ENCODE results near the gene OPRD1.
"Not testable (repeated sequence)": the region's sequence is repeated elsewhere in the genome, so short reads cannot be mapped to it uniquely, and the experiment has no call there.

Gene OPRD1

DNA sequence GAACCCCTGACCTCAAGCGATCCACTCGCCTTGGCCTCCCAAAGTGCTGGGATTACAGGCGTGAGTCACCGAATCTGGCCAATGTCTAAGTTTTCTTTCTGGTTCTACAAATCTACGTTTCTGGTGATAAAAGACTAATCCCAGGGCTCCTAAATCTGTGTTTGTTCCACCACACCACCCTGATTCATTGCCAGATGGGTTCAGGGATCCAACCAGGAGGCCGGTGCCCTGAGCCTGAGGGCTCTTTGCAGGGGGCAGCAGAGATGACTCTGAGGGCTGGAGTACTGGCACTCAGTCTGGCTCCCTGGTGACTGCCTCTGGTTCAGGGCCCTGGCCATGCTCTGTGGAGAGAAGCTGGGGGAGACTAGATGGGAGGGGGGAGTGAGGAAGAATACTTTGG lies 10.5 kb upstream of the OPRD1 start:
- no peak for DNase-seq (ENCODE audit: low read depth)

DNA sequence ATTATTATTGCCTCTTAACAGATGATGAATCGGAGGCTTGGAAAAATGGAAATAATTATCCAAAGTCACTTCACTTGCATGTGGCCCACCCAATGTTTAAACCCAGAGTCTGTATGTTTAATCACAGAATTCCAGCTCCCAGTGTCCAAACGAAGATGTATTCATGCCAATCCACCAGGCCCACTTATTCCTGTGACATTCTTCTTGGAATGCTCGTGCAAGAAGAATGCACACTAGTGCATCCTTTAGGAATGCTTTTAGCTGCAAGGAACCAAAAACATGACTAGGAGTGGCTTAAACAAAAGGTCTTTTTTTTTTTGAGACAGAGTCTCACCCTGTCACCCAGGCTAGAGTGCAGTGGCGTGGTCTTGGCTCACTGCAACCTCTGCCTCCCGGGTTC lies 8.9 kb upstream of the OPRD1 start:
- DNase-seq (ENCODE audit: low read depth) = no peak

DNA sequence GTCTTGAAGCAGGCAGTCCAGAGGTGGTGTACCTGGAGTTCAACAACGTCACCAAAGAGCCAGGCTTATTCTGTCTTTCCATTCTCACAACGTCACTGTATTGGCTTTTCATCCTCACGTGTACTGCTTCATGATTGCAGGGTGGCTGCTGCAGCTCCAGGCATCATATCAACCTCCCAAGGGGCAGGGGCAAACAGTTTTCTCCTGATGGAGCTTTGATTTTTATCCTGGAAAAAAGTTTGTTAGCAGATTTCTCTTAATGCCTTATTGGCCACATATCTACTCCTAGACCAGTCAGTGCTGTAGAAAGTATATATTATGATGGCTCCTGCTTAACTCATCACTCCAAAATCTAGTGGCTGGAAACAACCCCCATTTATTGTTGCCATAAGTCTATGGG lies 8.3 kb upstream of the OPRD1 start:
- no peak for DNase-seq (ENCODE audit: low read depth)

DNA sequence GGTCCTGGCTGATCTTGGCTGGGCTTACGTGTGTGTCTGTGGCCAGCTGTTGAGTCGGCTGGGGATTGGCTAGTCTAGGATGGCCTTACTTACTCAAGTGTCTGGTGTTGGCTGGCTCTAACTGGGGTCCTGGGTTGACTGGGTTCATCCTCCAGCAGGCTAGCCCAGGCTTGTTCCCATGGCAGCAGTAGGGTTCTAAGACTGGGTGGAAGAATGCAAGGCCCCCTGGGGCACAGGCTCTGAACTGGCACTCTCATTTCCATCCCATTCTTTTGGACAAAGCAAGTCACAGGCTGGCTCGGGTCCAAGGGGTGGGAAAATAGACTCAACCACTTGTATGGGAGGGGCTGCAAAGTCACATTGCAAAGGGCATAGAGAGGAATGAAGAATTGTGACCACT lies 7.9 kb upstream of the OPRD1 start:
- DNase-seq (ENCODE audit: low read depth) = no peak

GRCh38 chr1:28807046-28807445 lies 4.9 kb upstream of the OPRD1 start:
- DNase-seq (ENCODE audit: low read depth) = no peak

- DNase-seq (ENCODE audit: low read depth) = no peak
Observed at GRCh38 chr1:28807986-28808385, 4.0 kb upstream of the OPRD1 start.

DNA sequence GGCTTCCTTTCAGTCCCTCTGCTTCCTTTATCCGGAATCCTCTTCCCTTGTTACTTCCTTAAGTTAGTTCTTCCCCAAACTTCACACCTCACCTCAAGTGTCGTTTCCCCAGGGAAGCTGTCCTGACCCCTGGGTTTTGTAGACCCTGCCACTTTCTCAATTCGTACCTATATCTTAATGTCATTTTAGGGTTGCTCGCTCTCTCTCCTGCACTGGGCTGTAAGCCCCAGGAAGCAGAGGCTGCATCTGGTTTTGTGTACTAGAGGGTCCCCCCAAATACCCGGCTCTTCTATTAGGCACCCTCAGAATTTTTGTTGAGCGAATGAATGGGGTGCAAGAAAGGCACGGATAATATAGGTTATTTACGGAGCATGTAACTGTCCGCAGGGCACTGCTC lies 603 bp upstream of the OPRD1 start:
- DNase-seq (ENCODE audit: low read depth) = no peak

DNA sequence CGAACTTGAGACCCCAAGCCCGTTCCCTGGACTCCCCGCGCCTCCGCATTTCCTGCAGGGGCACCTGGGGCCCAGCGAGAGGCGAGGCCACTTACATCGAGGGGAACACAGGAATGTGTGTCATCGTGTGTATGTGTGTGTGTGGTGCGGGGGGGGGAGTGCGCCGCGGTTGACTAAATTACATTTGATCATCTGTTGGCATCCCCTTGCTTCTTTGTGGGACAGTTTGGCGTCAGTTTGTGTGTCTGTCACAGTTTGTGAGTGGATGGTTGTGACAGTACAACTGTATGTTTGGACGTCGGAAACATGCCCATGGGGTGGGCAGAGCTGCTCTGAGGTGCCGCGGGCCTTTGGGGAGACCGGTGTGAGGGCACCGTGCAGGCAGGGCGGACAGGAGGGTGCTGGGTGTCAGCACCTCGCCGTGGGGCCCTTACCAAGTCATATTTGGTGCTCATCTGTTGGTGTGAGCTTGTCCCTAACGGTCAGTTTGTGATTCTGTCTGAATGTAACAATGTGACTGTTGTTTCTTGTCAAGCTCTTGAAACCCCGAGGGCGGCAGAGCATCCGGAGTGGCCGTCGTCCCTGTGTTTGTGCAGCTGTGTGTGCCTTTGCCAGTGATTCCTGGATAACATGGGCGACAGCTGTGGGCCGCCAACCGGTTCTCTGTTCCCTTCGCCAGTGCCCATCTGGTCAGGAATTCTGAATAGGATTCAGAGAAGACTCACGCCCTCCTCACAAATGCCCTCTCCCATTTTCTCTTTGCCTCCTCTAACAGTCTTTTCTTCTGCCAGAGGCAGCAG lies 899 bp downstream of the OPRD1 start:
- DNase-seq (ENCODE audit: low read depth) = no peak

GRCh38 chr1:28813931-28814465 lies 2.0 kb downstream of the OPRD1 start:
- DNase-seq (ENCODE audit: low read depth) = no peak

DNA sequence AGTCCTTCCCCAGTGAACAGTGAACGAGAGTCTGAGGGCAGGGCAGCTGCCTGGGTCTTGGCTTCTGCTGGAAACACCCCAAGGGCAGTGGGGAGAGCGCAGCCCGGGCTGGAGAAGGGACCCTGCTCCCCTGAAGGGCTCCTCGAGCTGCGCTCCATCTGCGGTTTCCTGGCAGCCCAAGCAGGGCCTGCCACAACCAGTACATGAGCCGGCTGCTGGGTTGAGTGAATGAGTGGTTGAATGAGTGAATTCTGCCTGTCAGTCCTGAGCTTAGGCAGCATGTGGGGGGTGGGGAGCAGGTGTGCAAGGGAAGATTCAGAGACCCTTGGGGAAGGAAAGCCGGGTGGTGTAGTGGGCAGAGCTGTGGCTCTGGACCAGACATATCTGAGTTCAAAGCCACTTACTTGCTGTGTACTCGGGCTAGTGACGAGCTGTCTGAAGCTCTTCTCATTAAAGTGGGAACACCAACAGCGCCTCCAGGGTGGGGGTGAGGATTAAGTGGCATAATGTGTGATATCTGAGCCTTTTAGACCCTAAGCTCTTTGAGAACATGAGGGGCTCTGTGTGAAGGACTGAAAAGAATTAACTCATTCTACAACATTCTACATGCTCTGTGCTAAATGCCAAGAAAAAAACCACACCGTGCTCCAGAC lies 3.7 kb downstream of the OPRD1 start:
- no peak for DNase-seq (ENCODE audit: low read depth)

- DNase-seq (ENCODE audit: low read depth) = no peak
Observed at GRCh38 chr1:28817133-28817532, 5.2 kb downstream of the OPRD1 start.

DNA sequence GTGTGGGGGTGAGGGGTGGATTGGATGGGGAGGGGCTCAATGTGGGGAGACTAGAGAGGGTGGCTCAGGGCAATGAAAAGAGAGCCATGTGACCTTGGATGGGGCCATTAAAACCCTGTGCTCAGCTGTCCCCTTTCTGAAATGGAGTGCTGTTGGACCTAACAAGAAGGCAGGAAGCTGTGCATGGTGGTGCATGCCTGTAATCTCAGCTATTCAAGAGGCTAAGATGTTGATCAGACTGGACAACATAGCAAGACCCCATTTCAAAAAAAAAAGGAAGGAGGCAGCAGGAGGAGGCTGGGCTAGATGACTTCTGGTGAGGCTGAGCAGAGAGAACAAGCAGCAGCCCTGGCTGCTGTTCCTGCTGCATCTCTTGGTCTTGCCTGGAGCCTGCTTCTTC lies 7.0 kb downstream of the OPRD1 start:
- DNase-seq (ENCODE audit: low read depth) = no peak

DNA sequence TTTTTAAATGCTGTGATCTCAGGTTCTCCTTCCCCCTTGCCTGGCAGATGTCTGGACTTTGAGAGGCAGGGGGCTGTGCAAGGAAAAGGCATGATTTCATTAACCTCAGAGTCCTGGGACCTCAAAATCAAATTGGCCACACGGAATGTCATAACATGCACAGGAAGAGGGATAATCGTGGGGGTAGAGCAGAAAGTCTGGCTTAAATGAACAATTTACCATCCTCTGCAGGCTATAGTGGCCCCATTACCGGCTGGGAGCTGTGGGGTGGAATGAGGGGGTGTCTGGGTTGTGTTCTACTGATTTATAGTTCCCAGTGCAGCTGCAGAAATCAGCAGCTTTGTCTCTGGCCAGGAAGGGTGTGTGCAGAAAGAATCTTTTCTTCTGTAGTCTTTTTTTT lies 10.8 kb downstream of the OPRD1 start:
- DNase-seq (ENCODE audit: low read depth) = no peak

GRCh38 chr1:28824061-28824460 lies 12.1 kb downstream of the OPRD1 start:
- DNase-seq (ENCODE audit: low read depth) = not testable (repeated sequence)

GRCh38 chr1:28828227-28828858 lies 16.4 kb downstream of the OPRD1 start:
- not testable (repeated sequence) for DNase-seq (ENCODE audit: low read depth)

DNA sequence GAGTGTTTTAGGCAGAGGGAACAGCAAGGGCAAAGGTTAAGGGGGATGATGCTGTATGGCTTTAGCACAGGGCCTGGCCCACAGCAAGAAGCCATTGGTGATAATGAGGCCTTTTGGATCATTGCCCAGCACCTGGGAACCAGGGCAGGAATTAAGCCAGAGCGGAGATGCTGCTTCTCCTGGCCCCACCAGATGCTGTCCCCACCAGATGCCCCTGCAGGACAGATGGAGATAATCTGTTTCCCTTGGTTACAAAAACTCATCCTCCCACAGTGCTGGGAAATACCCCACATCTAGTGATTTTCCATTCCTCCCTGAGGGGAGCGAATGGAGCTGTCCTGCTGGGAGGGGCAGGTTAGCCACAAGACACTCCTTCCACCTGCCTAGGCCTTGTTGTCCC lies 18.8 kb downstream of the OPRD1 start:
- no peak for DNase-seq (ENCODE audit: low read depth)

DNA sequence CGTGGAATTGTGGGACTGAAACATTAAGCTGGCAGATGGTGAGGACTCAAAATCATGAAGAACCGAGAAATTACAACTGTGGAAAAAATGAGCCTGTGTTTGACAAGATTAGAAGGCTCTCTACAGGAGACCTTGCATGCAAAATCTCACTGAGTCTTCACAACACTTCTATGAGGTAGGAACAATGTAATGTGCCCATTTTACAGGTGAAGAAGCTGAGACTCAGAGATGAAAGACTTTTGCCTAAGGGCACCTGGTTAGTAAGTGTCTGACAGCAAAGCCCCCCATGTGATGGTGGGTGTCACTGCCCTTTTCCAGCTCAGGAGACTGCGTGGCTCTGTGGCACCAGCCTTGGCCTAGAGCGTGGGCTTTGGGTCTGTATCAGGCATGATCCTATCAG lies 21.0 kb downstream of the OPRD1 start:
- no peak for DNase-seq (ENCODE audit: low read depth)

GRCh38 chr1:28833381-28833780 lies 21.4 kb downstream of the OPRD1 start:
- DNase-seq (ENCODE audit: low read depth) = no peak

GRCh38 chr1:28835237-28835650 lies 23.3 kb downstream of the OPRD1 start:
- no peak for DNase-seq (ENCODE audit: low read depth)

- no peak for DNase-seq (ENCODE audit: low read depth)
Observed at GRCh38 chr1:28836421-28836956, 24.5 kb downstream of the OPRD1 start.

GRCh38 chr1:28840928-28841544 lies 29.1 kb downstream of the OPRD1 start:
- DNase-seq (ENCODE audit: low read depth) = no peak

DNA sequence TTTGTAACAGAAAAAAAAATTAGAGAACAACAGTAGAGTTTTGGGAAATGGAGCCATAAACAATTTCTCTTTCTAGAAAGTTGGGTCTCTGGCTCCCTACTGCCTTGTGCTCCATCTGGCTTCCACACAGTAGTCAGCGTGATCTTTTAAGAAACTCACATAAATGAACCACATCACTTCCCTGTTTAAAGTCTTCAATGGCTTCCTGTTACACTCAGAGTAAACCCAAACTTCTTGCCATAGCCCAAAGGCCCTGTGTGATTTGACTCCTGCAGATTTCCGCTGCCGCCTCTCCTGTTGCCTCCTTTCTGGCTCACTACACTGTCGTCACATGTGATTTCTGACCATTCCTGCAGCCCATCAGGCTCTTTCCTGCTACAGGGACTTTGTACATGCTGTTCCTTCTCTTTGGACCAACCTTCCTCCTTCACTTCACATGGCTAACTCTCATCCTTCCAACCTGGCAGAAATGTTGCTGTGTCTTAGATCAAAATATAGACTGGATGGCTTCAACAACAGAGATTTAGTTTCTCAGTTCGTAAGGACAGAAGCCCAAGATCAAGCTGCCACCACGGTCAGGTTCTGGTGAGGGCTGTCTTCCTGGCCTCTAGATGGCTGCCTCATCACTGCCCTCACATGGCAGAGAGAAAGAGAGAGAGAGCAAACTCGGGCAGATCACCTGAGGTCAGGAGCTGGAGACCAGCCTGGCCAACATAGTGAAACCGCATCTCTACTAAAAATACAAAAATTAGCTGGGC lies 34.0 kb downstream of the OPRD1 start:
- DNase-seq (ENCODE audit: low read depth) = no peak
